ENCODE data around the gene IL1A.

The IL1A gene

GRCh38 chr2:112790305-112790704 lies 6.0 kb upstream of the IL1A start:
- peaks cover 19% of the 10 kb centered on the region for H3K4me1 Mint-ChIP-seq
- no peak for DNase-seq
- ATAC-seq: no peak
- H3K27ac Mint-ChIP-seq: no peak overlapping the region
- H3K36me3 Mint-ChIP-seq (ENCODE audit: low read depth): no peaks in the 10 kb centered on the region
- peaks cover 3% of the 10 kb centered on the region for H3K27me3 Mint-ChIP-seq
- no peak overlapping the region for H3K4me3 Mint-ChIP-seq
- H3K9me3 Mint-ChIP-seq: no peaks in the 10 kb centered on the region

DNA sequence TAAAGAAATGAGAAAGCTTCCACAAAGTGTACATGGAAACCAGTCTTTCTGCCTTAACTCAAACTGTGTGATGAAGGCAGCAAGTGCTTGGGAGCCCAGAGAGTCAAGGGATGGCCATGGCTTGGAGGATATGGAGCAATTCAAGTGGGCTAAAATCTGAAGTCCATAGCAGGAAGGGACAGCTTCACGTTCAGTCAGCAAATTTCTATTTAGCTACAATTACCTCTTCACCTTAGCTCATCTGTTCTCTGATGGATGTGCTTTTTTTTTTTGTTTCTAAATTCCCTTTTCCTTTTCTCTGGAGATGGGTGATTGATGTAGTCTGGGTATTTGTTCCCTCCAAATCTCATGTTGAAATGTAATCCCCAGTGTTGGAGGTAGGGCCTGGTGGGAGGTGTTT lies 4.9 kb upstream of the IL1A start:
- Mint-ChIP-seq H3K27ac (no peak overlapping the region), H3K27me3 (peaks cover 3% of the 10 kb centered on the region), H3K4me3 (no peak overlapping the region), H3K4me1 (peaks cover 19% of the 10 kb centered on the region), H3K9me3 (no peaks in the 10 kb centered on the region), H3K36me3 (ENCODE audit: low read depth) (no peaks in the 10 kb centered on the region)
- no peak for DNase-seq
- no peak for ATAC-seq

DNA sequence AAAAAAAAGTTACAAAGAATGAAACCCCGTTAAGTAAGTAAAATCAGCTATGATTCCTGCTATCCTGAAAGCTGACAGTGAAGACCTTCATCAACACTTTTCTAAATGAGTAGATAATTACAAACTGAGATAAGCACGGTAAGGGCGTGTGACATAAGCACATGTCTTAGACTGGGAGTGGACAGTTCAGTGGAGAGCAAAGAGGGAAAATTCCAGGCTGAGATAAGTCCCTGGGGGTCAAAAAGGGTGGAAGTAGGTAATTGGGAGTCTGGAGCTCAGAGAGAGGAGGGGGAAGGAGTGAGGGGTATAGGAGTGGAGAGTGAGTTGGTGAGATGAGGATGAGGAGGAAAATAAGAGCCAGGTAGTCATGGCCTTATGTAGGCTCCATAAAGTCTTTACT lies 4.4 kb upstream of the IL1A start:
- no peak overlapping the region for H3K4me3 Mint-ChIP-seq
- no peak for DNase-seq
- no peak overlapping the region for H3K27ac Mint-ChIP-seq
- peaks cover 16% of the 10 kb centered on the region for H3K4me1 Mint-ChIP-seq
- H3K9me3 Mint-ChIP-seq: no peaks in the 10 kb centered on the region
- no peak for ATAC-seq
- H3K36me3 Mint-ChIP-seq (ENCODE audit: low read depth): no peaks in the 10 kb centered on the region
- H3K27me3 Mint-ChIP-seq: peaks cover 5% of the 10 kb centered on the region

- no peak for DNase-seq
- Mint-ChIP-seq H3K4me1 (peaks cover 8% of the 10 kb centered on the region), H3K27ac (no peak overlapping the region), H3K4me3 (no peak overlapping the region), H3K27me3 (peaks cover 10% of the 10 kb centered on the region), H3K9me3 (no peaks in the 10 kb centered on the region), H3K36me3 (ENCODE audit: low read depth) (no peaks in the 10 kb centered on the region)
- no peak for ATAC-seq
Observed at GRCh38 chr2:112787729-112788393, 3.6 kb upstream of the IL1A start.

DNA sequence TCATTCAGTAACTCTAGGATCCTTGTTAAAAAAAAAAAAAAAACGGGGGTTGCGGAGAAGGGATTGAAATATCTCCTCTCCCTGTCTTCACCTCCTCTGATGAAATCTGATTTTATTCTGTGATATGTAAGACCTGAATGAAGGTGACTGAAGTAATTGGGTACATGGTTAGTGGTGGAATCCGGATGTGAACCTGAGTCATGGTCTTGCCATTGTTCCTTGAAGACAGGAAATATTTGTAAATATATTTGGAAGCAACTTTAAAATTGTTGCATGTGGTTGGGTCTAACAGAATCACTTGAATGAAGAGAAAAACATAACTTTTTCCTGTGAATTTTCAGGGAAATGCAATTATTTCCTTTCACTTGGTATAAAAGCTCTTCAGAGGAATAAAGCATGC lies 3.0 kb upstream of the IL1A start:
- Mint-ChIP-seq H3K36me3 (ENCODE audit: low read depth) (no peaks in the 10 kb centered on the region), H3K4me1 (peaks cover 10% of the 10 kb centered on the region), H3K9me3 (no peaks in the 10 kb centered on the region), H3K27ac (no peak overlapping the region), H3K4me3 (no peak overlapping the region), H3K27me3 (peaks cover 12% of the 10 kb centered on the region)
- ATAC-seq (no peak), DNase-seq (no peak)

GRCh38 chr2:112783187-112783714 lies 1.0 kb downstream of the IL1A start:
- Mint-ChIP-seq H3K36me3 (ENCODE audit: low read depth) (no peaks in the 10 kb centered on the region), H3K9me3 (no peaks in the 10 kb centered on the region), H3K4me3 (no peak overlapping the region), H3K27me3 (peaks cover 12% of the 10 kb centered on the region), H3K4me1 (peaks cover 10% of the 10 kb centered on the region), H3K27ac (no peak overlapping the region)
- DNase-seq: no peak
- ATAC-seq: no peak

DNA sequence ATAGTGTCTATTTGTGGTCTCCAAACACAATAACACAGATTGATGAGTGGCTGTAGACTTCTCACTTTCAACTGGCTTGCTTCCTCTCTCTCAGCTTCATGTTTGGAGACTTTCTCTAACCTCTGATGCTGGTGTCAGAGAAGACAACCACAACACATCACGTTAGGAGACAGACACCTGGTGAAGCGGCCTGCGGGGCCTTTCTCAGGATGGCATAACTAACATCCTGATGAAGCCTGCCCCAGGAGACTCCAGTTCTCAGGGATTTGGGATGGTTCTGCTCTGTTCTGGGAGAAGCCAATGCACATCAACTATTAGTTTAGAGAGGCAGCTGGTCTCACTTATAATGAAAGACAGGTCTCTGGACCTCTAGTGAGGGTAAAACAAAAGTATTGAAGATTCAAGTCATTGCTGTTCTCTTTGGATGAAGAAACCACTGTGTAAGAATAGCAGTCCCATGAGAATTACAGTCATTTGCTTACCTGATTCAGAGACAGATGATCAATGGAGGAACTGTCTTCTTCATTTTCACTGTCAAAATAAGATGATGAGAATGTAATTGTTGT lies 2.0 kb downstream of the IL1A start:
- H3K4me3 Mint-ChIP-seq: no peak overlapping the region
- no peaks in the 10 kb centered on the region for H3K9me3 Mint-ChIP-seq
- peak overlapping the region; percentile 24 for H3K27ac Mint-ChIP-seq
- peaks cover 14% of the 10 kb centered on the region for H3K27me3 Mint-ChIP-seq
- DNase-seq (no peak), ATAC-seq (no peak)
- H3K4me1 Mint-ChIP-seq: peaks cover 12% of the 10 kb centered on the region
- no peaks in the 10 kb centered on the region for H3K36me3 Mint-ChIP-seq (ENCODE audit: low read depth)

- Mint-ChIP-seq H3K36me3 (ENCODE audit: low read depth) (no peaks in the 10 kb centered on the region), H3K9me3 (peaks cover 5% of the 10 kb centered on the region), H3K4me3 (no peak overlapping the region), H3K4me1 (peaks cover 19% of the 10 kb centered on the region), H3K27me3 (peaks cover 24% of the 10 kb centered on the region), H3K27ac (no peak overlapping the region)
- DNase-seq: no peak
- ATAC-seq: no peak
Observed at GRCh38 chr2:112779598-112779997, 4.7 kb downstream of the IL1A start.

DNA sequence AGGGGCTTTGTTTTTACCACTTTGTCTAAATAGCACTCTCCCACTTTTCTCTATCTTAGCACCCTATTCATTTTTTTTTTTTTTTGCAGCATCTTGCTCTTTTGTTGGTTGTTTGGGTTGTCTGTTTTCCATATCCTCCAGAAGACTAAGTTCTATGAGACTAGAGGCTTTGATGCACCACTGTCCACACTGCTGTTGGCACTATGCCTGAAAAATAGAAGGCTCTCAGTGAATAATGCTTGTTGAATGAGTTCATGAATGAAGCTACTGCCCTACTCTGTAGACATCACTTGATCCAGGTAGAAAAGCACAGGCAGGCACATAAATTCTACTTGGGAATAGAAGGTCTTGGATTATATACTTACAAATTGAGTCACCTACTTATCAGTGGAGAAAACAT lies 7.3 kb downstream of the IL1A start:
- H3K4me3 Mint-ChIP-seq: no peak overlapping the region
- peaks cover 11% of the 10 kb centered on the region for H3K4me1 Mint-ChIP-seq
- peaks cover 15% of the 10 kb centered on the region for H3K27me3 Mint-ChIP-seq
- ATAC-seq: peak; percentile 33
- H3K9me3 Mint-ChIP-seq: peaks cover 5% of the 10 kb centered on the region
- H3K27ac Mint-ChIP-seq: peak overlapping the region; percentile 59
- no peak for DNase-seq
- no peaks in the 10 kb centered on the region for H3K36me3 Mint-ChIP-seq (ENCODE audit: low read depth)

DNA sequence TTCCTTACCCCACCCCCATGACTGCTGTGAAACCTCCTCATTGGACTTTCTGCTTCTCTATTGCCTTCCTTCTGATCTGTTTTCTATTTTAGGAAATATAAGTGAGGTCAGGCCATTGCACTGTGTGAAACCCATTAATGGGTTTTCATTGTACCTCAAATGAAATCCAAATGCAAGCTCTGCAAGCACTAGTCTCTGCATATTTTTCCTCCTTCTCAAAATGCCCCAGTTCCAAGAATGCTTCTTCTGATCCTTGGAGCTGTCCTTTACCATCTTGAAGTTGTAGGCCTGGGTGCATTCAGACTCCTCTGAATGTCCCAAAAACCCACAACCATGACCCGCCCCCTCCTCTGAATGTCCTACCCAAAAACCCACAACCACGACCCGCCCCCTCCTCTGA lies 8.2 kb downstream of the IL1A start:
- Mint-ChIP-seq H3K4me3 (no peak overlapping the region), H3K4me1 (peaks cover 11% of the 10 kb centered on the region), H3K27me3 (peaks cover 15% of the 10 kb centered on the region), H3K27ac (no peak overlapping the region), H3K36me3 (ENCODE audit: low read depth) (no peaks in the 10 kb centered on the region), H3K9me3 (peaks cover 5% of the 10 kb centered on the region)
- DNase-seq: no peak
- peak; percentile 20 for ATAC-seq

DNA sequence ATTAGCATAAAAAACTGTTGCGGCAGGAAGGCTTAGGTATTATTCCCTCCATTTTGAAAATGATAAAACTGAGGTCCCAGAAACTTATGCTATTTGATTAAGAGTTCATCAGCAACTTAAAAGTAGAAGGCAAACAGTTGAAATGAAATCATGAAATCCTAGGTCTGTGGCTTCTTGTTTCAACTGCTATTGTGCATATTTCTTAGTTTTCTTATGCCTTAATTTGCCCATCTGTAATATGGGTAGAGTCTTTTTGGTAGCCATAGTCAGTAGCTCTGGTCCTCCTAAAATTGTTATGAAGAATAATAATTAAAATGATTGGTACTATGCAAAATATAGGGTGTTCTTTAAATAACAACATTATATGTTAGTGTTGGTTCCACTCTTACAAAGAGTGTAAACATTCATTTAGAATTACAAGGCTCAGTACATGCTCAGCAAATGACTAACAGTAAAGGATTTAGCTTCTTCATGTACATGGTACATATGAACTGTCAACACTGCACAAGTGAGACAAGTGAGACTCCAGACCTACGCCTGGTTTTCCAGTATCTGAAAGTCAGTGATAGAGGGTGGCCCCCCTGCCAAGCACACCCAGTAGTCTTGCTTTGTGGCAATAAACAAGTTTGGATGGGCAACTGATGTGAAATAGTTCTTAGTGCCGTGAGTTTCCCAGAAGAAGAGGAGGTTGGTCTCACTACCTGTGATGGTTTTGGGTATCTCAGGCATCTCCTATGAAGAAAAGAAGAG lies 9.6 kb downstream of the IL1A start:
- H3K27ac Mint-ChIP-seq: no peak overlapping the region
- ATAC-seq: no peak

GRCh38 chr2:112773556-112773955 lies 10.7 kb downstream of the IL1A start:
- Mint-ChIP-seq H3K9me3 (peaks cover 5% of the 10 kb centered on the region), H3K4me3 (no peak overlapping the region), H3K36me3 (ENCODE audit: low read depth) (no peaks in the 10 kb centered on the region), H3K27me3 (peaks cover 15% of the 10 kb centered on the region), H3K27ac (no peak overlapping the region), H3K4me1 (peaks cover 14% of the 10 kb centered on the region)
- ATAC-seq: no peak
- DNase-seq: no peak

More for the DNA sequence above, 9.6 kb downstream of the IL1A start:
- Mint-ChIP-seq H3K4me3 (no peak overlapping the region), H3K36me3 (ENCODE audit: low read depth) (no peaks in the 10 kb centered on the region), H3K27me3 (peaks cover 15% of the 10 kb centered on the region), H3K9me3 (peaks cover 5% of the 10 kb centered on the region), H3K4me1 (peaks cover 11% of the 10 kb centered on the region)
- no peak for DNase-seq

GRCh38 chr2:112772911-112773475 lies 11.3 kb downstream of the IL1A start:
- Mint-ChIP-seq H3K27me3 (peaks cover 15% of the 10 kb centered on the region), H3K27ac (no peak overlapping the region), H3K4me1 (peaks cover 17% of the 10 kb centered on the region), H3K9me3 (peaks cover 5% of the 10 kb centered on the region), H3K4me3 (no peak overlapping the region), H3K36me3 (ENCODE audit: low read depth) (no peaks in the 10 kb centered on the region)
- DNase-seq (no peak), ATAC-seq (no peak)

DNA sequence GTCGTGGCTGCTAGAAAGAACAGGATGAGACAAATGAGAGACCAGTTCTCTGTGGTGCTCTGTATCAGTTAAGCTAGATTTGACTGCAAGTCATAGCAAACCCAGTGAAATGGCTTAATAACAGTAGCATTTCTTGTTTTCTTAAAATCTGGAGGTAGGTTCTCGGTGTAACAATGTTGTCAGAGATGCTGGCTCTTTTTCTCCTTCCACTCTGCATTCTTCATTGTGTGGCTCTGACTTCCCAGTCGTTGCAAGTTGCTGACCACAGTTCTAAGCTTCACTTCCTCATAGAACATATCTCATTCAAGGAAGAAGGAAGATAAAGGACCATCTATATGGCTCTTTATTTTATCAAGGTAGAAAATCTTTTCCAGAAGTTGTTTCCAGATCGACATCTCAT lies 12.0 kb downstream of the IL1A start:
- no peak overlapping the region for H3K27ac Mint-ChIP-seq
- peaks cover 5% of the 10 kb centered on the region for H3K9me3 Mint-ChIP-seq
- ATAC-seq (no peak), DNase-seq (no peak)
- no peaks in the 10 kb centered on the region for H3K36me3 Mint-ChIP-seq (ENCODE audit: low read depth)
- H3K4me1 Mint-ChIP-seq: peaks cover 18% of the 10 kb centered on the region
- H3K4me3 Mint-ChIP-seq: no peak overlapping the region
- H3K27me3 Mint-ChIP-seq: peaks cover 13% of the 10 kb centered on the region

DNA sequence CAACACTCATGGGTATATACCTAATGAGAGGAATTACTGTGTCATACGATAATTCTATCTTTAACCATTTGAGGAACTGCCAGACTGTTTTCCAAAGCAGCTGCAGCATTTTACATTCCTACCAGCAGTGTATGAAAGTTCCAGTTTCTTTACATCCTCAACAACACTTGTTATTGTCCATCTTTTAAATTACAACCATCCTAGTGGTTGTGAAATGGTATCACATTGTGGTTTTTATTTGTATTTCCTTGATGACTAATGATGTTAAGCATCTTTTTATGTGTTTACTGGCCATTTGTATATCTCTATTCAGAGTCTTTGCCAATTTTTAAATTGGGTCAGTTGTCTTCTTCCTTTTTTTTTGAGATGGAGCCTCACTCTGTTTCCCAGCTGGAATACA lies 15.9 kb downstream of the IL1A start:
- no peak for ATAC-seq
- Mint-ChIP-seq H3K27me3 (no peaks in the 10 kb centered on the region), H3K27ac (no peak overlapping the region), H3K4me1 (peaks cover 22% of the 10 kb centered on the region), H3K9me3 (no peaks in the 10 kb centered on the region), H3K4me3 (no peak overlapping the region), H3K36me3 (ENCODE audit: low read depth) (peaks cover 1% of the 10 kb centered on the region)
- DNase-seq: no peak

All from activated naive CD8-positive, alpha-beta T cell treated with anti-CD3 and anti-CD28 coated beads, Interleukin-2, amount 50 U/mL, for 24 hours (primary cell).